ENCODE measurements around the gene SKAP1. TPM values are rescaled to one million over a fixed set of nuclear protein-coding genes. Genes with fewer than 3 reads are reported as not detected.
A peak's percentile ranks its signal among the peaks of the same experiment; 100 is the strongest.
"Not testable (repeated sequence)": the region's sequence is repeated elsewhere in the genome, so short reads cannot be mapped to it uniquely, and the experiment has no call there.

The SKAP1 gene
- polyA plus RNA-seq, 10 donors, result 0.34 to 5.4 (median 0.46) TPM; not detected in 2

DNA sequence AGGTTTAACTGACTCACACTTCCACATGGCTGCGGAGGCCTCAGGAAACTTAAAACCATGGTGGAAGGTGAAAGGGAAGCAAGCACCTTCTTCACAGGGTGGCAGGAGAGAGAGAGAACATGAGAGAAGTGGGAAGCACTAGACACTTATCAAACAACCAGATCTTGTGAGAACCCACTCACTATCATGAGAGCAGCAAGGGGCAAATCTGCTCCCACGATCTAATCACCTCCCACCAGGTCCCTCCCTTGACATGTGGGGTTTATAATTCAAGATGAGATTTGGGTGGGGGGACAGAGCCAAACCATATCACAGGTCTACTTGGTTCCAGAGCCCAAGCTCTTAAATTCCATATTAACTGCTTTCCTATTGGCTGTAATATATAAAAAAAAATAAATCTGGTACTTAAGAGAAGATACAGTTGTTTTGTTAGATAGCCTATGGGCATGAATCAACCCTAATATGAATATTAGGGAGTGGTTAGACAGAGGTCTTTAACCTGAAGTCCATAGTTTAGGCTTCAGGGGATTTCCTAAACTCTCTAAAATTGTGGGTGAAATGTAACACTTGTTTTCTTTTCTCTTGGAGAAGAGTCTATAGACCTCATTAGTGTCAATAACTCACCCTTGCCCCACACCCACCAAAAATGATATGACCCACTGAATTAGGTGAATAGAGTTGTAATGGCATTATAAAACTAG lies 56.7 kb downstream of the SKAP1 start:
- no peak for DNase-seq

DNA sequence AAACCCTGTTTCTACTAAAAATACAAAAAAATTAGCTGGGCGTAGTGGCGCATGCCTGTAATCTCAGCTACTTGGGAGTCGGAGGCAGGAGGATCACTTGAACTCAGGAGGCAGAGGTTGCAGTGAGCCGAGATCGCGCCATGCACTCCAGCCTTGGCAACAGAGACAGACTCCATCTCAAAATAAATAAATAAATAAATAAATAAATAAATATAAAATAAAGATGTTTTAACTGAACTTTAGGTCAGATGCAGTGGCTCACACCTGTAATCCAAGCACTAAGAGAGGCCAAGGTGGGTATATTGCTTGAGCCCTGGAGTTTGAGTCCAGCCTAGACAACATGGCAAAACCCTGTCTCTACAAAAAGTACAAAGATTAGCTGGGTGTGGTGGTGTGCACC lies 61.0 kb downstream of the SKAP1 start:
- not testable (repeated sequence) for DNase-seq

- no peak for DNase-seq
These were observed 61.6 kb downstream of the SKAP1 start for GRCh38 chr17:48368352-48368908.

- DNase-seq, result no peak
These were observed 66.9 kb downstream of the SKAP1 start for GRCh38 chr17:48363161-48363560.

DNA sequence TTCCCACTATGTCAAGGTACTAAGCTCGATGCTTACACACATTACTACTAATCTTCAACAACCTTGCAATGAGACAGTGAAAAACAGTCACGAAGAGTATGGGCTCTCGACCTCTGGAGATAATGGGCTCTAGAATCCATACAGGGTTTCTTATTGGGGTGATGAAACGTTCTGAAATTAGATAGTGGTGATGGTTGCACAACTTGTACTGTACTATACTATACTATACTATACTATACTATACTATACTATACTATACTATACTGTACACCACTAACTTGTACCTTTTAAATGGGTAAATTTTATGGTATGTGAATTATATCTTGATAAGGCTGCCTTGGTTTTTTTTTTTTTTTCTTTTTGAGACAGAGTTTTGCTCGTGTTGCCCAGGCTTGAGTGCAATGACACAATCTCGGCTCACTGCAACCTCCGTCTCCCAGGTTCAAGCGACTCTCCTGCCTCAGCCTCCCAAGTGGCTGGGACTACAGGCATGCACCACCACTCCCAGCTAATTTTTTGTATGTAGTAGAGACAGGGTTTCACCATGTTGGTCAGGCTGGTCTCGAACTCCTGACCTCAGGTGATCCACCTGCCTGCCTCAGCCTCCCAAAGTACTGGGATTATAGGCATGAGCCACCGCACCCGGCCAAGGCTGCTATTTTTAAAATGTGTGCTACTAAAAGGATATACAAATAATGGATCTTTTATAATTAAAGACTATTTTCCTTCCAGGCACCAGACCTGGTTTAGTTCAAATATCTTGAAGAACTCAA lies 69.0 kb downstream of the SKAP1 start:
- DNase-seq, result not testable (repeated sequence)

GRCh38 chr17:48357779-48358602 lies 72.0 kb downstream of the SKAP1 start:
- DNase-seq, result no peak

GRCh38 chr17:48356866-48357265 lies 73.1 kb downstream of the SKAP1 start:
- no peak for DNase-seq

DNA sequence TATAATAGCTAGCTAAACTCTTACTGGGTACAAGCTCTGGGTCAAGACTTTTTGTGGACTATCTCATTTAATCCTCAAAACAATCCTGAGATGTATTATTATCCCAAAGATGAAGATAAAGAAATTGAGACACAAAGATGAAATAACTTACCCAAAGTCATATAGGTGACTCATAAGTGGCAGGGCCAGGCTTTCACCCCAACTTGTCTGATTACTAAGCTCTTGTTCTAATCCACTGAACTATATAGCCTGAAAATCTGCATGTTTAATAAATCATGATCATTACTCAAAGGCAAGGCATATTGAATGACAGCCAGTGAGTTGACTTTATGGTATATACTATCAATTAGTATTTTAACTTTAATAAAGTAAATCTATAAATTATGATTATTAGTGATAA lies 77.4 kb downstream of the SKAP1 start:
- DNase-seq, result no peak

GRCh38 chr17:48351911-48352332 lies 78.1 kb downstream of the SKAP1 start:
- peak; percentile 40 to 56 (median 47) for DNase-seq

- no peak for DNase-seq
These were observed 81.7 kb downstream of the SKAP1 start for GRCh38 chr17:48348352-48348751.

DNA sequence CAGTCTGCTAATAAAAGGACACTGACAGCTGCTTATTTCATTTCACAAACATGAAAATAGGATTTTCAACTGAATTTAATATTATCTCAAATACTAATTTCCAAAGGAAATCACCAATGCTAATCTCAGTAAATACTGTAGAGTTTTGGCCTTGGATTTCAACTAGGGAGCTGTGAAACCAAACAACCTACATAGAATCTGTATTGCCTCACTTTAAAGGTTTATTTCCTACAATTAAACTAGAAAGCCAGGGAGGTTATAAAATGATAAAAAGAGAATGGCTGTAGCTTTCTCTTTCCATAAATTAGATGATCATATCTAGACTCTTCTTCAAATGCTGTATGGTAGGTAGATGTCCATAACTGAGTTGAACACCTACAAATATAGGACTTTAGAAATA lies 82.8 kb downstream of the SKAP1 start:
- DNase-seq, result no peak

DNA sequence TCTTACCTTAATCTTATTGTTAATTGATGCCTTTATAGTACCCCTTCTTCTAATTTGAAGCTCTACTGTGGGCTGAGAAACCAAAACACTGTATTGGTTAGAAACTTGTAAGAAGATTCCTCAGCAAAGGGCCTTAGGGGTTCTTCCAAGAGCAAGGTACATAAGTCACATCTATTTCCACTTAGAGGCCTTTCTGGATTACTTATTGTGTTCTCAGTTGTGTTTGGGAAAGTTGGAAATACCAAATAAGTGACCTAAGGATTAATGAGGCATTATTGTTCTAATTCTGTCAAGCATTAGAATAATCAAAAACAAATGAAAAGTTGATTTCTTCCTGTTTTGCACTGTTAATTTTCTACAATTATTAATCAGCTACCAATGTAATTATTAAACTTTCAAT lies 85.8 kb downstream of the SKAP1 start:
- no peak for DNase-seq

DNA sequence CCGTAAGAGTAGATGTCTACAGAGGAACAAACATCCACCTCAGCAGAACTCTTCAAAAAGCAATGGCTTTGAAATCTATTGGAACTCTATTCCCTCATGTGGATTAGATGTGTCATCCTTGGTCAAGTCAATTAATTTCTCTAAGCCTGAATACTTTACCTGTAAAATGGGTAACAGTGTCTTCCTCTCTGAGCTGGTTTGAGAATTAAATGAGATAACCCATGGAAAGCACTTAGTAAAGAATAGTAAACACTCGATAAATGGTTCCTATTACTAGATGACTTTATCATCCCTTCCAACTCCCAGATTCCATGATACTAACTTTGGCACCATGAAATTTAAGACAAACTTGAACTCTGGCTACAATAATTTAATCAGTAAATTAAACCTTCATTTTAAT lies 89.1 kb downstream of the SKAP1 start:
- no peak for DNase-seq

- no peak for DNase-seq
These were observed 91.3 kb downstream of the SKAP1 start for GRCh38 chr17:48338720-48339119.

- DNase-seq, result not testable (repeated sequence)
These were observed 92.1 kb downstream of the SKAP1 start for GRCh38 chr17:48337903-48338302.

- DNase-seq, result no peak
These were observed 93.0 kb downstream of the SKAP1 start for GRCh38 chr17:48336986-48337385.

DNA sequence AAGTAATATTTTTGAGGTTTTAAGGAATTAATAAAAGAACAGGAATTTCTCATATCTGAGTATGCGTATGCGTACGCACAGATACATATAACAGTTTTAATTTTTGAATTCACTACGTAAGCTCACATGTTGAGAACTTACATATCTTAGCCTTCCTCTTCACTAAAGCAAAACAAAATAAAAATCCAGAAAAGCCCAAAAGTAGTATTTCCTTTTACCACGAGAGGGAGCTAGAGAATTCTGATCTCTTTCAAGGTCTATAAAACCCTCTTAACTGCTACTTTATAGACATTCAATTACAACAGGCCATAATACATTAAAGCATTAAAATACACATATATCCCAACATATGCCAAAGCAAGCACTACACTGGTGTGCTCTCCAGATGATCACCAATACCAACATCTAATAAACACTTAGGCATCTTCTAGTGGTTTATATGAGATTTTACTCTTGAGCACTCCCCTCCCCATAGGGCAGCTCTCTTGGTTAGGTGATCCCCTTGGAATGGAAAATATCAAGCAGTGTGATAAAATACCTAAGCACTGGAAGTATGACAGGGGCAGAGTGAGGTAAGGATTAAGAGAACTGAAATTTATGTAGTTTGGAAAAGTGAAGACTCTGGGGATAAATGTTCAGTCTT lies 94.0 kb downstream of the SKAP1 start:
- DNase-seq, result peak; percentile 54 to 77 (median 71)

DNA sequence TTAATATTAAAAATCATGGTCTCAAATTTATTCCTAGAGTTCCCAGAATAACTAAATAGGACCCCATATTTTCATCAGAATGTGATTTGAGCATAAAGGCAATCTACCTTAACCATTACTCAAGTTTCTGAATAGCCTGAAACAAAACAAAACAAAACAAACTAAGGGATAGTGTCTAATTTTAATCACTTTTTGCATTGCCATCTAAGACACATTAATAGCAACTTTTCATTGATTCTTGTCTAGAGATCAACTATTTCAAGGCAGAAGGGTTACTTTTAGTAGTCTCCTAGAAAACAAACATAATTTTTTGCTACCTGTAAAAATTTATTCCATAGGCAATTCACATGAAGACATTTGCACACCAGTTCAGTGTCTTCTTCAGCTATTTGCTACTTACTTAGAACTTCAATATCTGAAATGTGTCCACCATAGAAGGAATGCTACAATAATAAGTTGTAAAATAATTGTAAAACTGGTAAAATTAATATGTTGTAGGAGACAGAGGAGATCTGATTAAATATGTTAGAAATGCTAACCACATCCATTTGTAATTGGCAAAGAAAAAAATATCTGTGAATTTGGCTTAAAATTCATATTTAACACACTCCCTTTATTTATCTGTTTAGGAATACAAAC lies 94.7 kb downstream of the SKAP1 start:
- no peak for DNase-seq

GRCh38 chr17:48333034-48333530 lies 96.9 kb downstream of the SKAP1 start:
- DNase-seq, result peak in 1 of 3 donors; percentile 3

GRCh38 chr17:48330887-48331286 lies 99.1 kb downstream of the SKAP1 start:
- no peak for DNase-seq

- DNase-seq, result no peak
These were observed 99.6 kb downstream of the SKAP1 start for GRCh38 chr17:48330421-48330820.

Measured in muscle of back (tissue), 11 donors.